GM21723 (cell line): ENCODE measurements around the gene JAK1.
A peak's percentile ranks its signal among the peaks of the same experiment; 100 is the strongest.
"Not testable (repeated sequence)": the region's sequence is repeated elsewhere in the genome, so short reads cannot be mapped to it uniquely, and the experiment has no call there.

ENCODE experiments used
- ATAC-seq: cut with Tn5 transposase; IDR thresholded peaks from one replicate; pipeline ENCODE4 v1.9.1; 2021; ENCODE audit warnings: mild to moderate bottlenecking, moderate library complexity; ENCODE audit not compliant: unreplicated experiment

The JAK1 gene

GRCh38 chr1:64923294-64923718 lies 43.0 kb downstream of the JAK1 start:
- ATAC-seq: no peak

- no peak for ATAC-seq
Measured at GRCh38 chr1:64922336-64922735, 44.0 kb downstream of the JAK1 start.

- ATAC-seq: no peak
Measured at GRCh38 chr1:64921771-64922170, 44.6 kb downstream of the JAK1 start.

- no peak for ATAC-seq
Measured at GRCh38 chr1:64920941-64921589, 45.3 kb downstream of the JAK1 start.

- not testable (repeated sequence) for ATAC-seq
Measured at GRCh38 chr1:64919120-64919519, 47.2 kb downstream of the JAK1 start.

- ATAC-seq: no peak
Measured at GRCh38 chr1:64917907-64918306, 48.4 kb downstream of the JAK1 start.

- no peak for ATAC-seq
Measured at GRCh38 chr1:64917328-64917861, 49.0 kb downstream of the JAK1 start.

- ATAC-seq: no peak
Measured at GRCh38 chr1:64915381-64916274, 50.7 kb downstream of the JAK1 start.

GRCh38 chr1:64913361-64914015 lies 52.9 kb downstream of the JAK1 start:
- no peak for ATAC-seq

- no peak for ATAC-seq
Measured at GRCh38 chr1:64912191-64912590, 54.2 kb downstream of the JAK1 start.

GRCh38 chr1:64911326-64911725 lies 55.0 kb downstream of the JAK1 start:
- no peak for ATAC-seq

- no peak for ATAC-seq
Measured at GRCh38 chr1:64909031-64909430, 57.3 kb downstream of the JAK1 start.

GRCh38 chr1:64908575-64908974 lies 57.8 kb downstream of the JAK1 start:
- ATAC-seq: no peak

- no peak for ATAC-seq
Measured at GRCh38 chr1:64906447-64906846, 59.9 kb downstream of the JAK1 start.

- ATAC-seq: no peak
Measured at GRCh38 chr1:64903593-64903992, 62.8 kb downstream of the JAK1 start.

GRCh38 chr1:64901663-64902062 lies 64.7 kb downstream of the JAK1 start:
- ATAC-seq: no peak

- no peak for ATAC-seq
Measured at GRCh38 chr1:64900916-64901315, 65.4 kb downstream of the JAK1 start.

- ATAC-seq: peak; percentile 63
Measured at GRCh38 chr1:64898107-64898861, 68.1 kb downstream of the JAK1 start.

GRCh38 chr1:64896551-64896950 lies 69.8 kb downstream of the JAK1 start:
- ATAC-seq: no peak

GRCh38 chr1:64895500-64895899 lies 70.8 kb downstream of the JAK1 start:
- ATAC-seq: peak; percentile 73
